Prostate gland (tissue), 2 donors: ENCODE data around the gene EPHB6. TPM values are rescaled to one million over a fixed set of nuclear protein-coding genes. Genes with fewer than 3 reads are reported as not detected.

ENCODE experiments used
- DNase-seq: peaks from one replicate; pipeline ENCODE4 v3.0.0-alpha.2; 2019; ENCODE audit warnings: low spot score
- H3K27ac ChIP-seq, 2 donors: fragments of 200-600 bp; sonication (generic); 2 replicates each; pipeline ENCODE4 v1.5.1; 2017 to 2019
- H3K27me3 ChIP-seq: fragments of 200-600 bp; sonication (generic); replicated peaks from 2 replicates; pipeline ENCODE4 v1.5.1; 2019; ENCODE audit not compliant: insufficient read depth
- H3K36me3 ChIP-seq, 2 donors: fragments of 200-600 bp; sonication (generic); 1 replicate in 1 of 2; 2 replicates in 1 of 2; pipeline versions ENCODE4 v1.5.1 to v1.8.1; 2017 to 2019
- H3K4me1 ChIP-seq: fragments of 200-600 bp; sonication (generic); replicated peaks from 2 replicates; pipeline ENCODE4 v1.5.1; 2019
- H3K4me3 ChIP-seq, 2 donors: fragments of 200-600 bp; sonication (generic); 2 replicates each; pipeline ENCODE4 v1.5.1; 2017 to 2019
- H3K9me3 ChIP-seq: fragments of 200-600 bp; sonication (generic); 2 replicates; pipeline ENCODE4 v1.5.1; 2017
- CTCF ChIP-seq, 4 experiments: fragments of 200-600 bp in 2 of 4; fragments of 450-650 bp in 2 of 4; sonication (generic) in 2 of 4; IDR thresholded peaks; 1 replicate in 3 of 4; 2 replicates in 1 of 4; pipeline ENCODE4 v1.5.1; 2016 to 2019; ENCODE audit warnings: antibody characterized with exemption in 4 of 4, mild to moderate bottlenecking in 2 of 4, moderate library complexity in 2 of 4
- POLR2A ChIP-seq: fragments of 450-650 bp; IDR thresholded peaks from one replicate; pipeline ENCODE4 v1.6.1; 2016; ENCODE audit warnings: antibody characterized with exemption, mild to moderate bottlenecking
- POLR2AphosphoS5 ChIP-seq: sonication (generic); formaldehyde crosslinking; IDR thresholded peaks from one replicate; pipeline ENCODE4 v1.6.1; 2017; ENCODE audit warnings: antibody characterized with exemption
- WGBS: methylation state at CpG from one replicate; pipeline ENCODE4 v1.1.5; 2018; 5-methylcytosine and 5-hydroxymethylcytosine counted together
- intact Hi-C: fragments of 100-400 bp; cut with DNase I; formaldehyde crosslinking; loops from one replicate; pipeline ENCODE4 v1.14.2; 2022
- total RNA-seq, 2 donors: library from RNA; depleted of rRNA; stranded (reverse); fragments of >200 nt; gene quantifications; one replicate each; pipeline ENCODE4 v1.1.0, GENCODE V29; 2016

Gene EPHB6
- total RNA-seq, 2 donors from 2014 or later = 98.1 to 122 TPM

- Histone ChIP-seq H3K27ac (no peak overlapping the region), H3K36me3 (no peaks in the 10 kb centered on the region), H3K4me3 (no peak overlapping the region), H3K4me1 (peaks cover 2% of the 10 kb centered on the region), H3K27me3 (no peaks in the 10 kb centered on the region), H3K9me3 (no peaks in the 10 kb centered on the region)
- no peak for DNase-seq
- 41% methylated on average over 2 of the region's 2 CpGs for WGBS
- TF ChIP-seq POLR2AphosphoS5 (no peak), POLR2A (no peak), CTCF (IDR thresholded peaks at IDR 0.05) (no peak)
- intact Hi-C loops = no loop called here
Measured at GRCh38 chr7:142910031-142910433, 55.2 kb downstream of the EPHB6 start.

- Histone ChIP-seq H3K4me1 (peaks cover 2% of the 10 kb centered on the region), H3K27me3 (no peaks in the 10 kb centered on the region), H3K27ac (no peak overlapping the region), H3K4me3 (no peak overlapping the region), H3K36me3 (no peaks in the 10 kb centered on the region), H3K9me3 (no peaks in the 10 kb centered on the region)
- TF ChIP-seq POLR2AphosphoS5 (no peak), POLR2A (no peak), CTCF (IDR thresholded peaks at IDR 0.05) (no peak)
- 79% methylated on average over 2 of the region's 2 CpGs for WGBS
- intact Hi-C loops = no loop called here
- no peak for DNase-seq
Measured at GRCh38 chr7:142910481-142910880, 55.6 kb downstream of the EPHB6 start.

- intact Hi-C loops = no loop called here
- Histone ChIP-seq H3K9me3 (no peaks in the 10 kb centered on the region), H3K4me1 (peaks cover 2% of the 10 kb centered on the region), H3K27ac (peak overlapping the region in 1 of 2 donors; percentile 62), H3K4me3 (no peak overlapping the region), H3K27me3 (no peaks in the 10 kb centered on the region), H3K36me3 (no peaks in the 10 kb centered on the region)
- no peak for TF ChIP-seq POLR2A
- TF ChIP-seq POLR2AphosphoS5 = no peak
- no peak for TF ChIP-seq CTCF (IDR thresholded peaks at IDR 0.05)
- DNase-seq = no peak
- WGBS = 48% methylated on average over 3 of the region's 3 CpGs
Measured at GRCh38 chr7:142913051-142913450, 58.2 kb downstream of the EPHB6 start.

GRCh38 chr7:142913566-142913965, 58.7 kb downstream of the EPHB6 start:
- DNase-seq = no peak
- H3K27ac ChIP-seq = peak overlapping the region; percentile 50 to 62
- intact Hi-C loops = no loop called here
- peaks cover 2% of the 10 kb centered on the region for H3K4me1 ChIP-seq
- H3K4me3 ChIP-seq = no peak overlapping the region
- H3K36me3 ChIP-seq = no peaks in the 10 kb centered on the region
- no peaks in the 10 kb centered on the region for H3K27me3 ChIP-seq
- WGBS = 91% methylated on average over 2 of the region's 2 CpGs
- H3K9me3 ChIP-seq = no peaks in the 10 kb centered on the region
- TF ChIP-seq POLR2AphosphoS5 = no peak
- no peak for TF ChIP-seq CTCF (IDR thresholded peaks at IDR 0.05)
- TF ChIP-seq POLR2A = no peak

- Histone ChIP-seq H3K27me3 (no peaks in the 10 kb centered on the region), H3K27ac (peak overlapping the region; percentile 50 to 62), H3K4me3 (no peak overlapping the region), H3K4me1 (peaks cover 2% of the 10 kb centered on the region), H3K9me3 (no peaks in the 10 kb centered on the region), H3K36me3 (no peaks in the 10 kb centered on the region)
- TF ChIP-seq POLR2AphosphoS5 = peak; percentile 51
- TF ChIP-seq CTCF (IDR thresholded peaks at IDR 0.05) = no peak
- 23% methylated on average over 1 of the region's 1 CpG for WGBS
- peak; percentile 33 for DNase-seq
- intact Hi-C loops = no loop called here
Measured at GRCh38 chr7:142914121-142914520, 59.2 kb downstream of the EPHB6 start.
